K562 (cell line): Measurements from ENCODE around the gene ZGLP1.

Experiments
- EHMT2 ChIP-seq: fragments of 450-650 bp; IDR thresholded peaks from 2 replicates; pipeline ENCODE4 v1.6.1; 2018; ENCODE audit warnings: antibody characterized with exemption
- FOXJ2 ChIP-seq: fragments of 200-800 bp; sonication (Bioruptor generic); IDR thresholded peaks from 2 replicates; pipeline ENCODE4 v1.6.1; 2016; ENCODE audit warnings: missing genetic modification characterization, missing compliant biosample characterization
- POLR2A ChIP-seq: fragments of 450-650 bp; conservative IDR thresholded peaks from 2 replicates; pipeline ENCODE4 v1.6.1; 2016
- POLR2AphosphoS5 ChIP-seq: IDR thresholded peaks from 2 replicates; pipeline ENCODE4 v1.6.1; 2011; ENCODE audit warnings: mild to moderate bottlenecking, low read depth, low read length, moderate library complexity; ENCODE audit not compliant: control insufficient read depth, insufficient read depth
- RAD51 ChIP-seq: fragments of 450-650 bp; IDR thresholded peaks from 2 replicates; pipeline ENCODE4 v1.7.1; 2016; ENCODE audit warnings: low read depth, mild to moderate bottlenecking, borderline replicate concordance
- SNRNP70 ChIP-seq: fragments of 200-400 bp; formaldehyde crosslinking; optimal IDR thresholded peaks from 2 replicates; pipeline ENCODE3; 2017; ENCODE audit warnings: low read depth, low read length
- ZNF212 ChIP-seq: fragments of 450-650 bp; formaldehyde crosslinking; IDR thresholded peaks from 2 replicates; pipeline ENCODE4 v1.4.0; 2020; ENCODE audit warnings: mild to moderate bottlenecking
- ZZZ3 ChIP-seq: fragments of 450-650 bp; IDR thresholded peaks from 2 replicates; pipeline ENCODE4 v1.6.1; 2016; ENCODE audit warnings: antibody characterized with exemption, mild to moderate bottlenecking, moderate library complexity

DNA sequence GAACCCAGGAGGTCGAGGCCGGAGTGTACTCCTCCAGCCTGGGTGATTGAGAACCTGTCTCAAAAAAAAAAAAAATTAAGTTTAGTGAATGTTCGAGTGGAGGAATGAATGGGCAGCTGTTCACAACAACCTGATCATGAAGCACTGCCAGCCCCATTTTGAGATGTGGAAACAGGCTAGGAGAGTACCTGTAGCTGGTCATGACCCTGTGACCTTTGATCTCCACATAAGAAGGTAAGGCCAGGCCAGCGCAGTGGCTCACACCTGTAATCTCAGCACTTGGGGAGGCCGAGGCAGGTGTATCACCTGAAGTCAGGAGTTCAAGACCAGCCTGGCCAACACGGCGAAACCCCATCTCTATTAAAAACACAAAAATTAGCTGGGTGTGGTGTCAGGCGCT lies 16.1 kb upstream of the ZGLP1 start:
- TF ChIP-seq POLR2AphosphoS5 = no peak
- no peak for TF ChIP-seq ZZZ3
- TF ChIP-seq RAD51 = no peak
- TF ChIP-seq POLR2A = no peak
- no peak for TF ChIP-seq ZNF212 (CRISPR knock-in tag)
- no peak for TF ChIP-seq EHMT2
- no peak for TF ChIP-seq SNRNP70
- TF ChIP-seq FOXJ2 (tag) = no peak
